Measurements from ENCODE around the gene TMEM92. TPM values are rescaled to one million over a fixed set of nuclear protein-coding genes. Genes with fewer than 3 reads are reported as not detected.

The TMEM92 gene
- total and polyA plus RNA-seq, 8 donors, result 0.11 to 1.00 (median 0.26) TPM

DNA sequence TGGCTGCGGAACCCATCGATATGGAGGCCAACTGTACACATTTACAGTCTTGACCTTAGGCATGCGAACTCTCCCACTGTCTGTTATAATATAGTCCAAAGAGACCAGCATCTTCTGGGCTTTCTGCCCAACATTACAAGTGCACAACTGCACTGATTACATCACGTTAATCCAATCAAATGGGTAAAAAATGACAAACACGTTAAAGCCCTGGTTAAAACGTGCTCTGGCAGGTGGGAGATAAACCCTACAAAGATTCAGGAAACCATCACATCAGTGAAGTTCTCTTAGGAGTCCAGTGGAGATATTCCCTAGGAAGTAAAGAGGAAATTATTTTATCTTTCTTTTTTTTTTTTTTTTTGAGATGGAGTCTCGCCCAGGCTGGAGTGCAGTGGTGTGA lies 48.0 kb downstream of the TMEM92 start:
- Histone ChIP-seq H3K4me1 (no peaks in the 10 kb centered on the region), H3K27ac (no peak overlapping the region), H3K36me3 (no peaks in the 10 kb centered on the region), H3K27me3 (no peaks in the 10 kb centered on the region), H3K4me3 (no peak overlapping the region), H3K9me3 (no peaks in the 10 kb centered on the region)
- FAIRE-seq, result no peak
- DNase-seq, result no peak
- TF ChIP-seq, protein P1, sequence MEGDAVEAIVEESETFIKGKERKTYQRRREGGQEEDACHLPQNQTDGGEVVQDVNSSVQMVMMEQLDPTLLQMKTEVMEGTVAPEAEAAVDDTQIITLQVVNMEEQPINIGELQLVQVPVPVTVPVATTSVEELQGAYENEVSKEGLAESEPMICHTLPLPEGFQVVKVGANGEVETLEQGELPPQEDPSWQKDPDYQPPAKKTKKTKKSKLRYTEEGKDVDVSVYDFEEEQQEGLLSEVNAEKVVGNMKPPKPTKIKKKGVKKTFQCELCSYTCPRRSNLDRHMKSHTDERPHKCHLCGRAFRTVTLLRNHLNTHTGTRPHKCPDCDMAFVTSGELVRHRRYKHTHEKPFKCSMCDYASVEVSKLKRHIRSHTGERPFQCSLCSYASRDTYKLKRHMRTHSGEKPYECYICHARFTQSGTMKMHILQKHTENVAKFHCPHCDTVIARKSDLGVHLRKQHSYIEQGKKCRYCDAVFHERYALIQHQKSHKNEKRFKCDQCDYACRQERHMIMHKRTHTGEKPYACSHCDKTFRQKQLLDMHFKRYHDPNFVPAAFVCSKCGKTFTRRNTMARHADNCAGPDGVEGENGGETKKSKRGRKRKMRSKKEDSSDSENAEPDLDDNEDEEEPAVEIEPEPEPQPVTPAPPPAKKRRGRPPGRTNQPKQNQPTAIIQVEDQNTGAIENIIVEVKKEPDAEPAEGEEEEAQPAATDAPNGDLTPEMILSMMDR (IDR thresholded peaks at IDR 0.05), result no peak
- 74 to 80% methylated on average over 7 of the region's 7 CpGs for WGBS, 2 donors
- intact Hi-C loops (cut with DNase I), result no loop called here
- ATAC-seq, result no peak

DNA sequence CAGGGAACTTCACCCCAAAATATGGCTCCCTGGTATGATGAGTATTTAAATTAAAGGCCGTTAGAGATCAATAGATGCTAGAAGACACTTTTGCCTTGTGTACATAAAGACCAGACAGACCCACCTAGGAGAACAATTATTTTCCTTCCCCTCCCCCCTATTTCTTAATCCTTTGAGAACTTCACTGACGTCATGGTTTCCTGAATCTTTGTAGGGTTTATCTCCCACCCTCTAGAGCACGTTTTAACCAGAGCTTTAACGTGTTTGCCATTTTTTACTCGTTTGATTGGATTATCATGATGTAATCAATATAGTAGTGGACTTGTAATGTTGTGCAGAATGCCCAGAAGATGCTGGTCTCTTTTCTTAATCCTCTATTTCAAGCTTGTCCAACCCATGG lies 48.8 kb downstream of the TMEM92 start:
- TF ChIP-seq, protein P1 (IDR thresholded peaks at IDR 0.05), result no peak
- Histone ChIP-seq H3K4me1 (no peaks in the 10 kb centered on the region), H3K4me3 (no peak overlapping the region), H3K36me3 (no peaks in the 10 kb centered on the region), H3K27ac (no peak overlapping the region), H3K27me3 (no peaks in the 10 kb centered on the region), H3K9me3 (no peaks in the 10 kb centered on the region)
- intact Hi-C loops (cut with DNase I), result no loop called here
- FAIRE-seq, result no peak
- no peak for ATAC-seq
- WGBS, 2 donors, result 61 to 76% methylated on average over 5 of the region's 5 CpGs
- DNase-seq, result no peak

DNA sequence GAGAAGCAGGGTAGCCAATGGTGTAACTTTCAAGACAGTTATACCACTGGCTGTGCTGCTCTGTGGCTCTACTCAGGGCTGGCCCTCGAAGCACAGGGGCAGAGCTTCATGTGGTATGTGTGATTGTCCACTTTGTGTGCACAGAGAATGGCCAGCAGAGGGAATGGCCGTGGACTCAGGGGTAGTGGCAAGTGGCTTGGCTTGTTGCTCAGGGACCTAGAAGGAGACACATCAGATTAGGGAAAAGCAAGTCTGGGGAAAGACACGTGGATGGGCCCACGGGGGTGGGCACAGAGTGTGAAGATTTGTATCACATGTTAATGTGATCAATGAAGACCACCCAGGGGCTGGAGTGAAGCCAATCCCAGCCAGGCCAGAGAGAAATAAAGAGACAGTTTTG lies 51.6 kb downstream of the TMEM92 start:
- Histone ChIP-seq H3K4me3 (no peak overlapping the region), H3K36me3 (no peaks in the 10 kb centered on the region), H3K27ac (no peak overlapping the region), H3K27me3 (no peaks in the 10 kb centered on the region), H3K4me1 (no peaks in the 10 kb centered on the region), H3K9me3 (no peaks in the 10 kb centered on the region)
- no peak for ATAC-seq
- DNase-seq, result peak in 1 of 6 donors; percentile 35
- TF ChIP-seq, protein P1 (IDR thresholded peaks at IDR 0.05), result no peak
- no peak for FAIRE-seq
- WGBS, 2 donors, result 42 to 51% methylated on average over 4 of the region's 4 CpGs
- intact Hi-C loops (cut with DNase I), result no loop called here

DNA sequence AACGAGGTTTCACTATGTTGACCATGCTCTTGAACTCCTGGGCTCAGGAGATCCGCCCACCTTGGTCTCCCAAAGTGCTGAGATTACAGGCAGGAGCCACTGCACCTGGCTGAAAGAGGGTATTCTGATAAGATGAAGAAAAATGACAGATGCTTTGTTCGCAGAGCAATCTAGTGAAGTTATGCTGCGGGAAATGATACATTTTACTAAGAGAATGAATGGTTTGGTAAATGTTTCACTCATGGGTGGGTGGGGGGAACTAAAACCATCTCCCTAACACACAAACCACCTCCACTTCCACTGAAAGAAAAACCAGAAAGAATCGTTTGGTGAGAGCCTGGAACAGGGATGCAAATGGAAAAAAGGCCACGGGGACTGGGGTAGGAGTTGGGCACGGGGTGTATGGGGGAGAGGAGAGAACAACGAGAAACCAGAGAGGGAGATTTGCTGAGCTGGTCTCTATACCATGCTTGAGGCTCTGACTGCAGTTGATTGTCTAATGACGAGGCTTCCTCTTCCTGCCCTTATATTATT lies 52.6 kb downstream of the TMEM92 start:
- Histone ChIP-seq H3K4me1 (no peaks in the 10 kb centered on the region), H3K4me3 (no peak overlapping the region), H3K36me3 (no peaks in the 10 kb centered on the region), H3K9me3 (no peaks in the 10 kb centered on the region), H3K27me3 (no peaks in the 10 kb centered on the region), H3K27ac (no peak overlapping the region)
- peak in 1 of 6 donors; percentile 2 for DNase-seq
- WGBS, 2 donors, result 44 to 49% methylated on average over 9 of the region's 9 CpGs
- intact Hi-C loops (cut with DNase I), result no loop called here
- TF ChIP-seq, protein P1 (IDR thresholded peaks at IDR 0.05), result no peak
- no peak for FAIRE-seq
- no peak for ATAC-seq

DNA sequence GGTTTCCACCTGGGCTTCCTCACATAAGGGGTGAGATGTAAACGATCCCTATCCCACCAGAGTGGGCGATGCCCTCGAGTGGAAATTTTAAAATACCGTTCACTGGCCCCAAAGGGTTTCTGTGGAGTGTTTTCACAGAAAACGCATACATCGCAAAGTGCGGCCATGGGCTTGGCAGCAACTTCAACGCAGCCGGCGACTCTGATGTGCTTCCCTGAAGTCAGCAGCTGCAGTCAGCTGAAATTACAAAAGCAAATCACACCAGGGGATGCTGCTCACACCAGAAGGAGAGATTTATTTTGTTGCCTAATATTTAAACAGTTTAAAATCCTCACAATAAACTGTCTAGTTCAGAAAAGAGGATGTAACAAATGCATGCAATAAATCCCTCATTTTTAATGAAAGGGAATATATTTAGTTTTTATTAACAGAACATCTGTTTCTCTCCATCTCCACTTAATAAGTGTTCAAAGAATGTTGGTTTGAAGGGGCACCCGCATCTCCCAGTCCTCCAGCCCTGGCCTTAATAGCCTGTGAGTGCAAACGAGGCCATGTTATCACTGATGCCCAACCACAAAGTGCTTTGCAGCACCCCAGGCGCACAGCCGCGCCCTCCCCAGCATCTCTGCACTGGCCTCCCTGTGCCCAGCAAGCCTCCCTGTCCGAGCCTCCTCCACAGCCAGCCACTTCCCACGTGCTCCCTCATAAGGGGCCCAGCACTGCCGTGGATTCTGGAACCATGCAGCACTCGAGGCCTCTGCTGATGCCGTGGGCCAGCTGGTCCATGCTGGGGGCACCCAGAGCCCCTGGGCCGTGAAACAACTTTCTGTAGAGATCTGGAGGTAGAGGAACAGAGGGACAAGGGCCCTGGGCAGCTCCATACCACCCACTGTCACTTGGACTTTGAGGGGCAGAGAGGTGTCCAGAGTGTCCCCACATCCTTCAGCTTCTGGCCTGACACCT lies 54.4 kb downstream of the TMEM92 start:
- intact Hi-C loops (cut with DNase I), result no loop called here
- Histone ChIP-seq H3K9me3 (no peaks in the 10 kb centered on the region), H3K4me3 (no peak overlapping the region), H3K36me3 (no peaks in the 10 kb centered on the region), H3K4me1 (no peaks in the 10 kb centered on the region), H3K27ac (no peak overlapping the region), H3K27me3 (no peaks in the 10 kb centered on the region)
- TF ChIP-seq, protein P1 (IDR thresholded peaks at IDR 0.05), result no peak
- 73 to 74% methylated on average over 21 of the region's 21 CpGs for WGBS, 2 donors
- DNase-seq (peak in 1 of 6 donors; percentile 35), FAIRE-seq (no peak), ATAC-seq (no peak)
